ENCODE results near the gene RHBDL2. TPM values are rescaled to one million over a fixed set of nuclear protein-coding genes. Genes with fewer than 3 reads are reported as not detected.

Gene RHBDL2
- total and polyA plus RNA-seq, 9 of the 15 experiments (the other 6 are each of a cell fraction or from before 2014, with no cell fraction given), result not detected

DNA sequence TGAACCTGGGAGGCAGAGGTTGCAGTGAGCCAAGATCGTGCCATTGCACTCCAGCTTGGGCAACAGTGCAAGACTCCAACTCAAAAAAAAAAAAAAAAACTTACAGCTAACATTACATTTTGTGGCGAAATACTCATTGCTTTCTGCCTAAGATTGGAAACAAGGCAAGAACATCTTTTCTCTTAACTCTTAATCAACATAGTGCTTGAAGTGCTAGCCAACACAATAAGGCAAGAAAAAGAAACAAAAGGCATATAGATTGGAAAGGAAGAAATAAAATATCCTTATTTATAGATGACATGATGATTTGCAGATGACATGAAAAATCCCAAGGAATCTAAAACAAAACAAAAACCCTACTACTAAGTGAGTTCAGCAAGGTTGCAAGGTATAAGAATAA lies 35.6 kb downstream of the RHBDL2 start:
- intact Hi-C loops (cut with micrococcal nuclease), result no loop called here
- Histone ChIP-seq H3K9me3 (replicated peaks; ENCODE audit: control insufficient read depth, insufficient read depth, low read depth, low read length) (no peaks in the 10 kb centered on the region), H2AFZ (ENCODE audit: low read depth, low read length) (no peak overlapping the region), H3K4me1 (replicated peaks in 1 of 2; ENCODE audit: control insufficient read depth in 2 of 2, insufficient read depth in 2 of 2, low read length in 2 of 2) (peaks cover 0 to 3% of the 10 kb centered on the region in 2 experiments; a peak in 1 of 5 replicates), H3K27me3 (ENCODE audit: control insufficient read depth in 2 of 2, insufficient read depth in 2 of 2, low read length in 2 of 2) (no peaks in the 10 kb centered on the region), H3K36me3 (ENCODE audit: control insufficient read depth, insufficient read depth, low read length) (no peaks in the 10 kb centered on the region), H4K20me1 (replicated peaks; ENCODE audit: control insufficient read depth, insufficient read depth, low read length) (no peaks in the 10 kb centered on the region), H3K4me2 (ENCODE audit: insufficient read depth, low read length) (no peak overlapping the region), H3K9me1 (ENCODE audit: control insufficient read depth, insufficient read depth, low read length) (no peaks in the 10 kb centered on the region), H3K27ac (ENCODE audit: extremely low read depth, low read depth, low read length) (no peak overlapping the region), H3K9ac (ENCODE audit: insufficient read depth in 1 of 2, low read depth in 2 of 2, low read length in 2 of 2) (no peak overlapping the region), H3K4me3 (no peak overlapping the region), H3K79me2 (ENCODE audit: control insufficient read depth, insufficient read depth, low read length) (no peaks in the 10 kb centered on the region)
- ChIA-PET POLR2A (interaction anchor here (0.6 kb wide), 1 partner anchor 10 kb away, joined by 3 read pairs; no protein-coding TSS in a partner anchor), CTCF (ENCODE audit: low intra/inter-chr PET ratio) (no interaction called here)
- FAIRE-seq (no peak), DNase-seq (ENCODE audit: extremely low read depth in 1 of 4, low spot score in 3 of 4) (no peak), ATAC-seq (no peak)
- no TSS peak for BruUV-seq (replicated peaks)
- WGBS (ENCODE audit: insufficient coverage, low coverage, missing lambda C conversion rate), result 23% methylated on average over 1 of the region's 2 CpGs
- in situ Hi-C loops (cut with MboI), result no loop called here
- peak in 1 of 2 experiments; percentile 44; a peak in 1 of 4 replicates for TF ChIP-seq TRIM24 (IDR thresholded peaks at IDR 0.05)
- no peak for TF ChIP-seq E2F3 (CRISPR knock-in tag; IDR thresholded peaks at IDR 0.05)
- TF ChIP-seq CBFB (CRISPR knock-in tag; IDR thresholded peaks at IDR 0.05), result no peak
- TF ChIP-seq SIN3B (IDR thresholded peaks at IDR 0.05; ENCODE audit: low read depth), result no peak
- 0 out of 2 replicates have a peak, but pooled peaks have one; percentile 28 for TF ChIP-seq ZEB2 (IDR thresholded peaks at IDR 0.05)
- TF ChIP-seq, protein P1, sequence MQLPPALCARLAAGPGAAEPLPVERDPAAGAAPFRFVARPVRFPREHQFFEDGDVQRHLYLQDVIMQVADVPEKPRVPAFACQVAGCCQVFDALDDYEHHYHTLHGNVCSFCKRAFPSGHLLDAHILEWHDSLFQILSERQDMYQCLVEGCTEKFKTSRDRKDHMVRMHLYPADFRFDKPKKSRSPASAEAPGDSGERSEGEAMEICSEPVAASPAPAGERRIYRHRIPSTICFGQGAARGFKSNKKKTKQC (CRISPR knock-in tag; IDR thresholded peaks at IDR 0.05), result no peak
- peak in 1 of 2 experiments; percentile 91; a peak in 2 of 3 replicates for TF ChIP-seq CBX3 (IDR thresholded peaks at IDR 0.05; ENCODE audit: borderline replicate concordance in 1 of 2, low read length in 2 of 2)
- no peak for TF ChIP-seq ARID1B (IDR thresholded peaks at IDR 0.05)
- TF ChIP-seq NCOA6 (IDR thresholded peaks at IDR 0.05), result no peak
- TF ChIP-seq ZNF3 (CRISPR knock-in tag; IDR thresholded peaks at IDR 0.05), result no peak
- TF ChIP-seq GABPB2 (CRISPR knock-in tag; conservative IDR thresholded peaks at IDR 0.05), result no peak
- TF ChIP-seq, protein P2, sequence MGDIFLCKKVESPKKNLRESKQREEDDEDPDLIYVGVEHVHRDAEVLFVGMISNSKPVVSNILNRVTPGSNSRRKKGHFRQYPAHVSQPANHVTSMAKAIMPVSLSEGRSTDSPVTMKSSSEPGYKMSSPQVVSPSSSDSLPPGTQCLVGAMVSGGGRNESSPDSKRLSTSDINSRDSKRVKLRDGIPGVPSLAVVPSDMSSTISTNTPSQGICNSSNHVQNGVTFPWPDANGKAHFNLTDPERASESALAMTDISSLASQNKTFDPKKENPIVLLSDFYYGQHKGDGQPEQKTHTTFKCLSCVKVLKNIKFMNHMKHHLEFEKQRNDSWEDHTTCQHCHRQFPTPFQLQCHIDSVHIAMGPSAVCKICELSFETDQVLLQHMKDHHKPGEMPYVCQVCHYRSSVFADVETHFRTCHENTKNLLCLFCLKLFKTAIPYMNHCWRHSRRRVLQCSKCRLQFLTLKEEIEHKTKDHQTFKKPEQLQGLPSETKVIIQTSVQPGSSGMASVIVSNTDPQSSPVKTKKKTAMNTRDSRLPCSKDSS (IDR thresholded peaks at IDR 0.05; ENCODE audit: low read depth, partially characterized antibody), result peak; percentile 82
- no peak for TF ChIP-seq ZNF778 (CRISPR knock-in tag; IDR thresholded peaks at IDR 0.05)
- TF ChIP-seq, protein P3, sequence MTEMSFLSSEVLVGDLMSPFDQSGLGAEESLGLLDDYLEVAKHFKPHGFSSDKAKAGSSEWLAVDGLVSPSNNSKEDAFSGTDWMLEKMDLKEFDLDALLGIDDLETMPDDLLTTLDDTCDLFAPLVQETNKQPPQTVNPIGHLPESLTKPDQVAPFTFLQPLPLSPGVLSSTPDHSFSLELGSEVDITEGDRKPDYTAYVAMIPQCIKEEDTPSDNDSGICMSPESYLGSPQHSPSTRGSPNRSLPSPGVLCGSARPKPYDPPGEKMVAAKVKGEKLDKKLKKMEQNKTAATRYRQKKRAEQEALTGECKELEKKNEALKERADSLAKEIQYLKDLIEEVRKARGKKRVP (CRISPR knock-in tag; IDR thresholded peaks at IDR 0.05), result no peak
- no peak for TF ChIP-seq MEF2D (tag; conservative IDR thresholded peaks at IDR 0.05; ENCODE audit: low read depth)
- TF ChIP-seq BCOR (IDR thresholded peaks at IDR 0.05), result peak; percentile 71; the same call in 1 of the 2 replicates
- TF ChIP-seq CBX5 (IDR thresholded peaks at IDR 0.05; ENCODE audit: borderline replicate concordance, low read depth), result peak; percentile 70; the same call in 1 of the 2 replicates
- 0 out of 2 replicates have a peak, but pooled peaks have one; percentile 33 for TF ChIP-seq HDAC2 (IDR thresholded peaks at IDR 0.05)
- peak; percentile 73 for TF ChIP-seq RBM25 (IDR thresholded peaks at IDR 0.05; ENCODE audit: low read depth, low read length, severe bottlenecking)
- peak; percentile 85 for TF ChIP-seq TRIM28 (IDR thresholded peaks at IDR 0.05)
- peak; percentile 14 to 45; a peak in 1 of 4 replicates for TF ChIP-seq KDM1A (IDR thresholded peaks at IDR 0.05)

Data from K562 (cell line).